ENCODE data around the gene MYO1B. TPM values are rescaled to one million over a fixed set of nuclear protein-coding genes. Genes with fewer than 3 reads are reported as not detected.

The MYO1B gene
- total RNA-seq, 1 donor from 2014 or later = 74.9 TPM

- DNase-seq (ENCODE audit: low spot score) (no peak), ATAC-seq (no peak)
- intact Hi-C loops (cut with DNase I) = no loop called here
Observed at GRCh38 chr2:191463790-191464189, 218.6 kb downstream of the MYO1B start.

- no peak for DNase-seq (ENCODE audit: low spot score)
- ATAC-seq = no peak
- intact Hi-C loops (cut with DNase I) = no loop called here
Observed at GRCh38 chr2:191465766-191466420, 220.7 kb downstream of the MYO1B start.

- ATAC-seq (no peak), DNase-seq (ENCODE audit: low spot score) (no peak)
- intact Hi-C loops (cut with DNase I) = no loop called here
Observed at GRCh38 chr2:191467113-191467512, 221.9 kb downstream of the MYO1B start.

- intact Hi-C loops (cut with DNase I) = no loop called here
- DNase-seq (ENCODE audit: low spot score) = no peak
- ATAC-seq = no peak
Observed at GRCh38 chr2:191470306-191470705, 225.1 kb downstream of the MYO1B start.

GRCh38 chr2:191474464-191474863 lies 229.3 kb downstream of the MYO1B start:
- ATAC-seq (no peak), DNase-seq (ENCODE audit: low spot score) (no peak)
- intact Hi-C loops (cut with DNase I) = no loop called here

Other genes with a start within 250 kb of the MYO1B start
- 54.5 TPM for gene STAT1, start 231.2 kb upstream of the MYO1B start, total RNA-seq
- 3.5 TPM for gene STAT4, start 94.4 kb upstream of the MYO1B start, total RNA-seq

All from sciatic nerve (tissue), 2 donors.